Measurements from ENCODE around the gene ARHGAP27. TPM values are rescaled to one million over a fixed set of nuclear protein-coding genes. Genes with fewer than 3 reads are reported as not detected.
A peak's percentile ranks its signal among the peaks of the same experiment; 100 is the strongest.

The ARHGAP27 gene
- total and polyA plus RNA-seq, 2 donors (not counting 1 experiment from before 2014, with no cell fraction given): 0.57 to 3.3 TPM

- Histone ChIP-seq H3K9me3 (ENCODE audit: control insufficient read depth, insufficient read depth, low read depth, low read length) (no peaks in the 10 kb centered on the region), H3K9ac (ENCODE audit: insufficient read depth, low read length) (no peak overlapping the region), H3K27ac (ENCODE audit: insufficient read depth, low read length) (no peak overlapping the region), H2AFZ (ENCODE audit: low read length) (no peak overlapping the region), H3K27me3 (ENCODE audit: control insufficient read depth, insufficient read depth, low read length) (peaks cover 1% of the 10 kb centered on the region), H3K4me1 (ENCODE audit: control insufficient read depth, extremely low read depth, insufficient read depth, low read length) (peaks cover 7% of the 10 kb centered on the region), H3K4me3 (replicated peaks in 1 of 4; ENCODE audit: control extremely low read depth in 1 of 4, insufficient read depth in 1 of 4, low read depth in 3 of 4, low read length in 4 of 4) (no peak overlapping the region), H3K36me3 (ENCODE audit: control insufficient read depth, insufficient read depth, low read length) (no peaks in the 10 kb centered on the region), H3K79me2 (ENCODE audit: control insufficient read depth, insufficient read depth, low read length) (no peaks in the 10 kb centered on the region), H3K4me2 (ENCODE audit: extremely low read depth, insufficient read depth, low read length) (no peak overlapping the region), H4K20me1 (ENCODE audit: control insufficient read depth, extremely low read depth, insufficient read depth, low read length) (no peaks in the 10 kb centered on the region)
- TF ChIP-seq EZH2 (IDR thresholded peaks at IDR 0.05; ENCODE audit: low read length, missing control alignments) (no peak), CTCF (conservative IDR thresholded peaks at IDR 0.05 in 1 of 2, IDR thresholded peaks at IDR 0.05 in 1 of 2; ENCODE audit: low read depth in 1 of 2, low read length in 2 of 2) (no peak)
- no peak for DNase-seq (ENCODE audit: low read depth in 2 of 2)
Observed at GRCh38 chr17:45396496-45397205, 36.0 kb downstream of the ARHGAP27 start.

- peak overlapping the region; percentile 85 for H2AFZ ChIP-seq (ENCODE audit: low read length)
- peaks cover 7% of the 10 kb centered on the region for H3K4me1 ChIP-seq (ENCODE audit: control insufficient read depth, extremely low read depth, insufficient read depth, low read length)
- TF ChIP-seq EZH2 (IDR thresholded peaks at IDR 0.05; ENCODE audit: low read length, missing control alignments) (no peak), CTCF (conservative IDR thresholded peaks at IDR 0.05 in 1 of 2, IDR thresholded peaks at IDR 0.05 in 1 of 2; ENCODE audit: low read depth in 1 of 2, low read length in 2 of 2) (no peak)
- H3K9me3 ChIP-seq (ENCODE audit: control insufficient read depth, insufficient read depth, low read depth, low read length): no peaks in the 10 kb centered on the region
- H3K79me2 ChIP-seq (ENCODE audit: control insufficient read depth, insufficient read depth, low read length): no peaks in the 10 kb centered on the region
- peak overlapping the region; percentile 82 for H3K4me2 ChIP-seq (ENCODE audit: extremely low read depth, insufficient read depth, low read length)
- peaks cover 3% of the 10 kb centered on the region for H3K27me3 ChIP-seq (ENCODE audit: control insufficient read depth, insufficient read depth, low read length)
- DNase-seq (ENCODE audit: low read depth in 2 of 2): no peak
- H3K9ac ChIP-seq (ENCODE audit: insufficient read depth, low read length): peak overlapping the region; percentile 46
- no peaks in the 10 kb centered on the region for H4K20me1 ChIP-seq (ENCODE audit: control insufficient read depth, extremely low read depth, insufficient read depth, low read length)
- no peak overlapping the region for H3K27ac ChIP-seq (ENCODE audit: insufficient read depth, low read length)
- no peaks in the 10 kb centered on the region for H3K36me3 ChIP-seq (ENCODE audit: control insufficient read depth, insufficient read depth, low read length)
- H3K4me3 ChIP-seq (replicated peaks in 1 of 4; ENCODE audit: control extremely low read depth in 1 of 4, insufficient read depth in 1 of 4, low read depth in 3 of 4, low read length in 4 of 4): peak overlapping the region in 2 of 4 experiments; percentile 17 to 29
Observed at GRCh38 chr17:45395569-45396415, 36.9 kb downstream of the ARHGAP27 start.

GRCh38 chr17:45394913-45395568 is 37.6 kb downstream of the ARHGAP27 start:
- peak overlapping the region; percentile 46 for H3K9ac ChIP-seq (ENCODE audit: insufficient read depth, low read length)
- H3K27me3 ChIP-seq (ENCODE audit: control insufficient read depth, insufficient read depth, low read length): peaks cover 3% of the 10 kb centered on the region
- peak overlapping the region; percentile 82 for H3K4me2 ChIP-seq (ENCODE audit: extremely low read depth, insufficient read depth, low read length)
- no peaks in the 10 kb centered on the region for H3K9me3 ChIP-seq (ENCODE audit: control insufficient read depth, insufficient read depth, low read depth, low read length)
- TF ChIP-seq CTCF (conservative IDR thresholded peaks at IDR 0.05 in 1 of 2, IDR thresholded peaks at IDR 0.05 in 1 of 2; ENCODE audit: low read depth in 1 of 2, low read length in 2 of 2): peak; percentile 63 to 70
- TF ChIP-seq EZH2 (IDR thresholded peaks at IDR 0.05; ENCODE audit: low read length, missing control alignments): no peak
- H3K36me3 ChIP-seq (ENCODE audit: control insufficient read depth, insufficient read depth, low read length): no peaks in the 10 kb centered on the region
- H2AFZ ChIP-seq (ENCODE audit: low read length): peak overlapping the region; percentile 85
- H3K4me1 ChIP-seq (ENCODE audit: control insufficient read depth, extremely low read depth, insufficient read depth, low read length): peaks cover 7% of the 10 kb centered on the region
- DNase-seq (ENCODE audit: low read depth in 2 of 2): peak; percentile 84 to 91
- H4K20me1 ChIP-seq (ENCODE audit: control insufficient read depth, extremely low read depth, insufficient read depth, low read length): no peaks in the 10 kb centered on the region
- H3K4me3 ChIP-seq (replicated peaks in 1 of 4; ENCODE audit: control extremely low read depth in 1 of 4, insufficient read depth in 1 of 4, low read depth in 3 of 4, low read length in 4 of 4): peak overlapping the region in 2 of 4 experiments; percentile 17 to 29
- peak overlapping the region; percentile 51 for H3K27ac ChIP-seq (ENCODE audit: insufficient read depth, low read length)
- H3K79me2 ChIP-seq (ENCODE audit: control insufficient read depth, insufficient read depth, low read length): no peaks in the 10 kb centered on the region
